ENCODE data around the gene KCNG3. TPM values are rescaled to one million over a fixed set of nuclear protein-coding genes. Genes with fewer than 3 reads are reported as not detected.

The KCNG3 gene
- total RNA-seq = not detected in 2 replicates

GRCh38 chr2:42493468-42494354 is at the start of gene KCNG3:
KCNG3 (minus strand) TSS chr2:42493982; CDS start chr2:42493501, 481 bp downstream.

Small RNA genes within 50 kb of the gene (small RNA-seq; reads per million reads assigned to genes)
- gene RF00017 (not detected), gene RF00612 (not detected)

Other genes with a start within 250 kb of the KCNG3 start
- 162 and 174 TPM in 2 replicates for gene COX7A2L, start 132.8 kb downstream of the KCNG3 start, total RNA-seq
- 32.5 and 37.4 TPM in 2 replicates for gene MTA3, start 74.7 kb upstream of the KCNG3 start, total RNA-seq